ENCODE results near the gene ZMPSTE24. TPM values are rescaled to one million over a fixed set of nuclear protein-coding genes. Genes with fewer than 3 reads are reported as not detected.

Gene ZMPSTE24
- polyA plus RNA-seq, 1 donor from 2014 or later: 32.9 TPM

GRCh38 chr1:40257313-40257687, 736 bp upstream of the ZMPSTE24 start:
- Histone ChIP-seq H3K9ac (ENCODE audit: low read length) (peak overlapping the region; percentile 90), H3F3A (ENCODE audit: insufficient read depth, low read length, poor library complexity, severe bottlenecking) (no peaks in the 10 kb centered on the region), H3K4me3 (ENCODE audit: low read length) (peak overlapping the region; percentile 77), H3K4me2 (ENCODE audit: low read length) (peak overlapping the region; percentile 75), H3K9me3 (ENCODE audit: low read length) (no peaks in the 10 kb centered on the region), H3K27me3 (ENCODE audit: insufficient read depth, low read depth, low read length) (no peaks in the 10 kb centered on the region), H3K27ac (ENCODE audit: low read length) (peak overlapping the region; percentile 94), H4K20me1 (ENCODE audit: insufficient read depth) (no peaks in the 10 kb centered on the region), H3K79me2 (replicated peaks; ENCODE audit: insufficient read depth, low read length) (peaks cover 36% of the 10 kb centered on the region), H2AFZ (ENCODE audit: low read depth, low read length) (peak overlapping the region; percentile 99), H3K36me3 (ENCODE audit: insufficient read depth, low read length) (no peaks in the 10 kb centered on the region), H3K9me2 (ENCODE audit: insufficient read depth, low read length) (no peaks in the 10 kb centered on the region)
- no peak for TF ChIP-seq CTCF (IDR thresholded peaks at IDR 0.05; ENCODE audit: poor library complexity, severe bottlenecking)
- TF ChIP-seq EP300 (conservative IDR thresholded peaks at IDR 0.05; ENCODE audit: poor library complexity, severe bottlenecking): no peak
- TF ChIP-seq EZH2 (IDR thresholded peaks at IDR 0.05; ENCODE audit: borderline replicate concordance, insufficient read depth, low read length, poor library complexity, severe bottlenecking): no peak
- TF ChIP-seq TAF1 (IDR thresholded peaks at IDR 0.05; ENCODE audit: low read depth): no peak
- no peak for TF ChIP-seq RAD21 (conservative IDR thresholded peaks at IDR 0.05)
- no peak for TF ChIP-seq POLR2AphosphoS5 (IDR thresholded peaks at IDR 0.05)
- TF ChIP-seq MXI1 (conservative IDR thresholded peaks at IDR 0.05; ENCODE audit: poor library complexity, severe bottlenecking): no peak
- TF ChIP-seq, protein P1, sequence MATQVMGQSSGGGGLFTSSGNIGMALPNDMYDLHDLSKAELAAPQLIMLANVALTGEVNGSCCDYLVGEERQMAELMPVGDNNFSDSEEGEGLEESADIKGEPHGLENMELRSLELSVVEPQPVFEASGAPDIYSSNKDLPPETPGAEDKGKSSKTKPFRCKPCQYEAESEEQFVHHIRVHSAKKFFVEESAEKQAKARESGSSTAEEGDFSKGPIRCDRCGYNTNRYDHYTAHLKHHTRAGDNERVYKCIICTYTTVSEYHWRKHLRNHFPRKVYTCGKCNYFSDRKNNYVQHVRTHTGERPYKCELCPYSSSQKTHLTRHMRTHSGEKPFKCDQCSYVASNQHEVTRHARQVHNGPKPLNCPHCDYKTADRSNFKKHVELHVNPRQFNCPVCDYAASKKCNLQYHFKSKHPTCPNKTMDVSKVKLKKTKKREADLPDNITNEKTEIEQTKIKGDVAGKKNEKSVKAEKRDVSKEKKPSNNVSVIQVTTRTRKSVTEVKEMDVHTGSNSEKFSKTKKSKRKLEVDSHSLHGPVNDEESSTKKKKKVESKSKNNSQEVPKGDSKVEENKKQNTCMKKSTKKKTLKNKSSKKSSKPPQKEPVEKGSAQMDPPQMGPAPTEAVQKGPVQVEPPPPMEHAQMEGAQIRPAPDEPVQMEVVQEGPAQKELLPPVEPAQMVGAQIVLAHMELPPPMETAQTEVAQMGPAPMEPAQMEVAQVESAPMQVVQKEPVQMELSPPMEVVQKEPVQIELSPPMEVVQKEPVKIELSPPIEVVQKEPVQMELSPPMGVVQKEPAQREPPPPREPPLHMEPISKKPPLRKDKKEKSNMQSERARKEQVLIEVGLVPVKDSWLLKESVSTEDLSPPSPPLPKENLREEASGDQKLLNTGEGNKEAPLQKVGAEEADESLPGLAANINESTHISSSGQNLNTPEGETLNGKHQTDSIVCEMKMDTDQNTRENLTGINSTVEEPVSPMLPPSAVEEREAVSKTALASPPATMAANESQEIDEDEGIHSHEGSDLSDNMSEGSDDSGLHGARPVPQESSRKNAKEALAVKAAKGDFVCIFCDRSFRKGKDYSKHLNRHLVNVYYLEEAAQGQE (IDR thresholded peaks at IDR 0.05; ENCODE audit: borderline replicate concordance): no peak
- TF ChIP-seq SMC3 (conservative IDR thresholded peaks at IDR 0.05; ENCODE audit: poor library complexity): no peak

DNA sequence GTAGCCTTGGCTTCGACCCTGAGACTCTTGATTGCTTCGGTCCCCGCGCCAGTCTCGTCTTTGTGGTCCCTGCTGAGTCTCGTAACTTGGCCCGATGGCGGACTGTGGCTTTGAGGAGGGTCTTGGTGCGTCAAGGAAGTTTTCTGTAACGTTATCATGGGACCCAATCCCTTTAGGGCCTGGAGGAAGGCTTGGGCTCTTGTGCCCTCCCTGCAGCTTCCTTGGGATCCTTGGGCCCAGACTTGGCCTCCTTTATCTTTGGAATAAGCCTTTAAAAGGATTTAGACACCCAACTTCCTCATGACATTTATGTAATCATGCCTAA, 371 bp downstream of the ZMPSTE24 start:
- H2AFZ ChIP-seq (ENCODE audit: low read depth, low read length): peak overlapping the region; percentile 75

More for the DNA sequence above, 371 bp downstream of the ZMPSTE24 start:
- H3K36me3 ChIP-seq (ENCODE audit: insufficient read depth, low read length): peaks cover 4% of the 10 kb centered on the region
- H4K20me1 ChIP-seq (ENCODE audit: insufficient read depth): no peaks in the 10 kb centered on the region
- H3K4me3 ChIP-seq (ENCODE audit: low read length): peak overlapping the region; percentile 77
- no peaks in the 10 kb centered on the region for H3K27me3 ChIP-seq (ENCODE audit: insufficient read depth, low read depth, low read length)
- no peaks in the 10 kb centered on the region for H3K9me3 ChIP-seq (ENCODE audit: low read length)
- H3F3A ChIP-seq (ENCODE audit: insufficient read depth, low read length, poor library complexity, severe bottlenecking): no peaks in the 10 kb centered on the region
- TF ChIP-seq MXI1 (conservative IDR thresholded peaks at IDR 0.05; ENCODE audit: poor library complexity, severe bottlenecking): no peak
- no peak for TF ChIP-seq CTCF (IDR thresholded peaks at IDR 0.05; ENCODE audit: poor library complexity, severe bottlenecking)
- TF ChIP-seq EP300 (conservative IDR thresholded peaks at IDR 0.05; ENCODE audit: poor library complexity, severe bottlenecking): no peak
- TF ChIP-seq, protein P1 (IDR thresholded peaks at IDR 0.05; ENCODE audit: borderline replicate concordance): no peak
- TF ChIP-seq RAD21 (conservative IDR thresholded peaks at IDR 0.05): no peak
- no peak for TF ChIP-seq SMC3 (conservative IDR thresholded peaks at IDR 0.05; ENCODE audit: poor library complexity)
- TF ChIP-seq EZH2 (IDR thresholded peaks at IDR 0.05; ENCODE audit: borderline replicate concordance, insufficient read depth, low read length, poor library complexity, severe bottlenecking): no peak
- no peak for TF ChIP-seq TAF1 (IDR thresholded peaks at IDR 0.05; ENCODE audit: low read depth)
- no peak for TF ChIP-seq POLR2AphosphoS5 (IDR thresholded peaks at IDR 0.05)
- H3K9ac ChIP-seq (ENCODE audit: low read length): peak overlapping the region; percentile 77
- H3K27ac ChIP-seq (ENCODE audit: low read length): peak overlapping the region; percentile 76
- no peaks in the 10 kb centered on the region for H3K9me2 ChIP-seq (ENCODE audit: insufficient read depth, low read length)
- H3K4me2 ChIP-seq (ENCODE audit: low read length): peak overlapping the region; percentile 56
- peaks cover 36% of the 10 kb centered on the region for H3K79me2 ChIP-seq (replicated peaks; ENCODE audit: insufficient read depth, low read length)

All from neural cell (in vitro differentiated cells).